ENCODE measurements around the gene ANKMY2. TPM values are rescaled to one million over a fixed set of nuclear protein-coding genes. Genes with fewer than 3 reads are reported as not detected.
"Not testable (repeated sequence)": the region's sequence is repeated elsewhere in the genome, so short reads cannot be mapped to it uniquely, and the experiment has no call there.

Gene ANKMY2
- total RNA-seq, 1 donor from 2014 or later = 28.0 TPM

DNA sequence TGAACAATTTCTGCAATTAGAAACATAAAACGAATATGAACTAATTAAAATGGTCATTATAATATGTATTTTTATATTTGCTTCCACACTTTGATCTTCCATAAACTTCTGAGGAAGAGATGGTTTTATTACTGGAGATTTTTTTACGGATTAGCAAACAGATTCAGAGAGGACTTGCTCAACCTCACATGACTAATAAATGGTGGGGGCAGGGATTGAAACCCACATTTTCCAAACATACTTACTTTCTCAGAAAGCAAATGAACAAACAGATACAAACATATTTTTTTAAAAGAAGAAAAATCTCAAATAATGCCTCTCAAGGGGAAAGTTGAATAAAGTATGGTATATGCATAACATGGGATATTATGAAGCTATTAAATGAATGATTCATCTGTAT, 18.3 kb downstream of the ANKMY2 start:
- no peak for DNase-seq (ENCODE audit: low spot score)

DNA sequence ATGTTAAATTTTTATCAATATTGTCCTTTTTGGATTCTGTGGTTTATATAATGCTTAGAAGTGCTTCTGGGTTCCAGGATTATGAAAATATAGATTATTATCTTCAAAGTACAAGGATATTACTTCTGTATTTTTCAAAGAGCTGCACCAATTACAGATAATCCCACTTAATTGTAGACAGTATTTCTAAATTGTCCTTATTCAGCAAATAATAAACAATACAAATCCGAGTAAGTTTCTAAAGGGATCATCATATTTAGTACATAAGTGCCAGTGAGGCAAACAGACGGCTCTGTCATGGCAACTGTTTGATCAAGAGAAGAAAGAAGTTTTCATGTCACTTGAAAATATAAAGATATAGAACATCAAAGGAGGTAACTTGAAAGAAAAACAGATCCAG, 19.2 kb downstream of the ANKMY2 start:
- no peak for DNase-seq (ENCODE audit: low spot score)

DNA sequence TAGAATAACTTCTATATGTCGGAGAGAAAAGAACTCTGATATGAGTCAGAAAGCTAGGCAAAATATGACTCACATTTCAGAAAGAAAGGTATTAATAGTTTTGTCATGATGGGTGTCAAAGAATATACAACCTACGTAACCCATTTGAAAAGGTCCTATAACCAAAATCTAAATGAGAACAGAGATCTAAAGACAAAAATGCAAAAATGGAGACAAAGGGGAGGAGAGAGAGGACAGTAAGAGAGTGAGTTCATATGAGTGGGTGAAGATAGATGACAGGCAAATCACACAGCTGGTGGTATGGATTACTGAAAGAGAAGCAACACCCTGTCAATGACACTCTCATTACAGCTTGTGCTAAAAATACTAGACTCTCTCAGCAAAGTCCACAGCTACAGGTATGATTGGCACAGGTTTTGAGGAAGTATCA, 25.6 kb downstream of the ANKMY2 start:
- DNase-seq (ENCODE audit: low spot score) = no peak

DNA sequence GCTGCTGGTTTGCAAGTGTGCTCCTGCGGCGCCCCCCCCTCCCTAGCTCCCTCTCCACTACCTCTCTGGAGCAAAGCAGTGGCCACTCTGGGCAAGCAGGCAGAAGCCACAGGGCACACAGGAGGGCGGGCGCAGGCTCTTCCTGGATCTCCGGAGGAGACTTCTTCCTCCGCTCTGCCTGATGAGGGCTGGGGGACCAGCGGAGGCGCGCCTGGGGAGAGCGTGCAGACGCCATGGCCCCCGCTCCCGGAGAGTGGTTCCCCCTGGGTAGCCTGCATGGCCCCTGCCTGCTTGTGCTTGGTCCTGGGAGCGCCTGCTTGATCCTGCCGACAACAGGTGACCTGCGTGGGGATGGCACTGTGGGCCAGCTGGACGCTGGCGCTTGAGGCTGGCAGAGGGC, 29.0 kb downstream of the ANKMY2 start:
- DNase-seq (ENCODE audit: low spot score) = no peak

DNA sequence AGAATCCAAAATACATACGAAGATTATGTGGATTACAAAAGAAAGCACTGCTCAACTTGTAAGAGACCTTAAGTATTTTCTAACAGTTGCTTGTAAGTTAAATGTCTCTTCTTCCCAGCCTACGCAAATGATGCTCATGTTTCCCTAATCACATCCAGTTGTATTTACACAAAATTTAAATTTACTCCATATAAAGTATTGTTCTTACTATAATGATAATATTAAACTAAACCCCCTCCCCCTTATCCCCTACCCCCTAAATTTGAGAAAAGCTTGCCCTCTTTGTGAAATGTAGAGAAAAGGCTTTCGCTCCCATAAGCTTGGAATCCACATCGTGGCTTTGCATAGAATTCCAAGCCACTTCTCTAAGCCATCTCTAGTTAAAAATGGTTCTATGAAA, 29.4 kb downstream of the ANKMY2 start:
- DNase-seq (ENCODE audit: low spot score) = no peak

DNA sequence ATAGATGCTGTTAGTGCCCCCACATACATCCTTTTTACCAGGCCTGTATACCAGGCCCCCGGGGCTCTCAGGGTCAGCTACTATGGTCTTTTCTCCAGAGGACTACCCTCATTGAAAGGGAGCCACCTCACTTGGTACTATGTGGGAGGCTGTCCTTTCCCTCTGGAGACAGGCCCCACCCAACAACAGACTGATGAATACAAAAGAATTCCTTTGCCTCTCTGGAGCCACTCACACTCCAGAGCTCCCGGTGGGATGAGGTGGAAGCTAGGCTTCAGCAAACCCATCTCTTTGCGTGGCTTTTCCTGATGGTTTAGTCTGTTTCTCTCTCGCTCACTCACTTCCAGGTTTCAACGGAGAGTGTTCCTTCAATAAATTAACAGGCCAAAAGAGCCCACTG, 30.3 kb downstream of the ANKMY2 start:
- DNase-seq (ENCODE audit: low spot score) = no peak

DNA sequence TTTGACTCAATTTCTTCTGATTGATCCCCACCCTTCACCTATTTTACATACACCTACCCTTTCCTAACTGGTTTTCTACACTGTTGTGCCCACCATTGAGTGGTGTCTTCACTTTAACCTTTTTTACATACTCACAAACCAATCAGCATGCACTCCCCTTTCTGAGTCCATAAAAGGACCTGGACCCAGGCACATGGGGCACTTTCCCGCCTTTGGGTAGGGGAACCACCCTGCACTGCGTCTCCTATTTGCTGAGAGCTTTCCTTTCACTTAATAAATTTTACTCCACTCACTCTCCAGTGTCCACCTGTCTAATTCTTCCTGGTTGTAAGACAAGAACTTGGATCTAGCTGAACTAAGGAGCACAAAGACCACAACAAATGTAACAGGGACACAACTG, 33.8 kb downstream of the ANKMY2 start:
- no peak for DNase-seq (ENCODE audit: low spot score)

DNA sequence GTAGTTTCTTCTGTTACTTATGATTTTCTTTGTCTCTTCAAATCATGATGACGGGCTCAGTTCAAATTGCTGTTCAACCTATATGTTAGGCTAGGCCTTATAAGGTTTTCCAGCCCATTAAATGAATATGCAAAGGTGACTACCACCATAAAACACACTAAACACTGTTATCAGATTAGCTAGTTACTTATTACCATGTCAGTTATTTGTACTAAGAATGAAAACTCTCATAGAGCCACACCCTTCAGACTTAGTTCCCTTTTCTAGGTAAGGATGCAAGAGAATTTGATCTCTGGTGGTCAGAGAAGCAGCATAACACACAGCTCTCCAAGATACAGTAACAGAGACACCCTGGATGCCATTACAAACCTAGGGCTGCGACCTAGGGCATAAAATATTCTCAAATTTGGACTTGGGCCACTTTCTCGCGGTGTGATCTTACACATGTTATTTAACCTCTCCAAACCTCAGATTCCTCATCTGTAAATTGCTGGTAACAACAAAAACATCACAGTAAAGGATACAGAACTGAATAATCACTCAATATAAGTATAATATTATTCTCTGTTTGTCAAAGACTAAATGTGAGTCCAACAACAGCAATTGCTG, 35.6 kb downstream of the ANKMY2 start:
- DNase-seq (ENCODE audit: low spot score) = no peak

DNA sequence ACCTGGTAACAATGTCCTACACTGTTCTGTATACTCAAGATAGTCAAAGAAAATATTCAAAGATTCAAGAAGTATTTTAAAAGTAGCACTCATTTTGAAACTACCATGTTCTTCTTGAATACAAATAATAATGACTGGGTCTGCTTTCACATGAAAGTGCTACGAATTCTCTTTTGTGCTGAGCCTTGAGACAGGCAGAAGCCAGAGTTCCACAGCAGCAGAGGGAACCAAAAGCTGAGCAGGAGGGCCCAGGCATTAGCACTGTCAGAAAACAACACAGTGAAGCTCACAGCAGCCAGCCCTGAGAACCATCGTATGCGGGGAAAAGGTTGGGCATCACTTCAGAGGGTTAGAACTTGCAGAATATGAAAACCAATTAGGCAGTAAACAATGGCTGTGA, 38.9 kb downstream of the ANKMY2 start:
- no peak for DNase-seq (ENCODE audit: low spot score)

DNA sequence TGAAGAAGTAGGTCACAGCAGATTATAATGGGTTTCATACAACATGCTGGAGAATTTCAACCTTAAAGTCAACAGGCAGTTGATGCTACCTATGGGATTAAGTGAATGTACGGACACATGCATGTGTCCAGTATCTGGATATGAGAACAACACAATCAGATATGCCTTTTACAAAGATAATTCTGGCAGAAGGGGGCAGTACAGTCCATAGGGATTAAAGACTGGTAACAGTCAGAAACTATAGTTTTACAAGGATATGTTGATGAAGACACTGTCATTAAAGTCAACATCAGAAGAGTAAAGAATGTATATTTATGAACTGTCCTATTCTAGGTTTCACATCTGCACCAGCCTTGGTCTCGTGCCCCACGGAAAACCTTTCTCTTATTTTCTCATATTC, 41.5 kb downstream of the ANKMY2 start:
- no peak for DNase-seq (ENCODE audit: low spot score)

DNA sequence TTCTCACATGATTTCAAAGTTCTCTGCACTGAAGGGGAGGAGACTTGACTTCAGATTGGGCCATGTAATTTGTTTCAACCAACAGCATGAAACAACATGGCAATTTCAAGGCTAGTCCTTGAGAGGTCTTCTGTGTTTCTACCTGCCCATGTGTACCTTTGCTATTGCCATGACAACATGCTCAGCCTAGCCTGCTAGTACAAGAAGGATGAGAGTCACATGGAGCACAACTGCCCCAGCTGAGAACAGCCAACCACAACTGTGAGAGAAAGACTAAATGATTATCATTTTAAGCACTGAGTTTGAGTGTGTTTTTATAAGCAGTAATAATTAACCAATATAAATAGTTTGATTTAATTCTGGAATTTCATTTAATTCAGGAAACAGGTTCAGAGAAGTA, 41.9 kb downstream of the ANKMY2 start:
- DNase-seq (ENCODE audit: low spot score) = no peak

DNA sequence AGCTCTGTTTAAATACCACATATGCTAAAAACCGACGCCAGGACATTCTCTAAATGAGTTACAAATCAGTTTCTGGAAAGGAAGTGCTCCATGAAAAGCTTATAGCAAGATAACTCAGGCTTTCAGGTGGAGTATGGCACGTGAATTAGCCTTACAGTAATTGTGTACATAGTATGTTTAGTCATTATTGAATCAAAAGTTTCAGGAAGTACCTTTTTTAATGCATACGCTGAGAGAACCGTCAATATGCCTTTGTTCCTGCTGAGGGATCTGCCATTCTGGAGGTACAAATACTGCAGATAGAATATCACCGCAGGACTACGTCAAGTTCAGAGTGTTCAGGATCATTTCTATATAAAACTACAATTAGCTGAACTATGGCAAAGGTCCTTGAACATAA, 45.7 kb downstream of the ANKMY2 start:
- DNase-seq (ENCODE audit: low spot score) = no peak

DNA sequence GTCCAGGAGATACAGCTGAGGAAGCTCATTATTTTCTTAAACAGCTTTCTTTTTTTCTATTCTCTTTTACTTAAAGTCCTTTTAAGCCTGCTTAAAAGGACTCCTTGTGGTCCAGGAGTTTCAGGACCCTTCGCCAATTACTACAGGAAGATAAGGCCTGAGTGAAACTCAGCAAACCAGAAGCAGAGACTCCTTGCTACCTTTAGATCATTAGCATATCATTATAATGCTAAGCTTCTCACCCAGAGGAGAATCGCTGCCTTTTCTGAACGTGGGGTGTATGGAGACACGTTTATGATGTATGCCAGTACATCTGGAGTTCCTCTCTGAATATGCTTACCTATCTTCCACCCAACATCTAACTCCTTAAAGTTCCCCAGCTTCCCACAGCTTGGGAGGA, 47.5 kb downstream of the ANKMY2 start:
- no peak for DNase-seq (ENCODE audit: low spot score)

DNA sequence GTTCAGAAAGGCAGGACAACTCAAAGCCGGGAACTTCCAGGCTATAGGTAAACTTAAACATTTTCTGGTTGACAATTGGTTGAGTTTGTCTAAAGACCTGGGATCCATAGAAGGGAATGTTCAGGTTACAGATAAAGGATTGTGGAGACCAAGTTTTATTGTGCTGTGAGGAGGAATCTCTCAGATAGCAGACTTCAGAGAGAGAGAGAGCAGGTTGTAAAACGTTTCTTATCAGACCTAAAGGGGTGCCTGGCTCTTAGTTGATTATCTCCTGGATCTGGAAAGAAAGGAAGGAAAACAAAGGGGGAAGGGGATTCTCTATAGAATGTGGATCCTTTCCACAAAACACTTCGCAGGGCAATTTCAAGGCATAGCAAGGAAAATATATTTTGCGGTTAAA, 50.0 kb downstream of the ANKMY2 start:
- not testable (repeated sequence) for DNase-seq (ENCODE audit: low spot score)

DNA sequence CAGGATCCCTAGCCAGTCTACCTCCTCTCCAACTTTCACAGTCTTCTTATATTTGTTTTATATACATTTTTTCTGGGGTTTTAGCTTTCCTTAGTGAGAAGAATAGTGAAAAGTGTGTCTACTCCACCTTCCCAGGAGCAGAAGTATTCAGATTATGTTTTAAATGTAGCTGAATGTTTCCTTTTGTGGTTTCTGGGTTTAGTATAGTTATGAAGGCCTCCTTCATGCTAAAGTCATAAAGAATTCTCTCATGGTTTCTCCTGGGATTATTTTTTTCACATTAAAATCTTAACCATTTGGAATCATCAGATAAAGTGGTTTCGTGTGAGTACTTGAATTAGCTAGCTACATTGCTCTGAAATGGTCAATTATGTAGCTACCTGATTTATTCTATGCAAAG, 50.9 kb downstream of the ANKMY2 start:
- no peak for DNase-seq (ENCODE audit: low spot score)

DNA sequence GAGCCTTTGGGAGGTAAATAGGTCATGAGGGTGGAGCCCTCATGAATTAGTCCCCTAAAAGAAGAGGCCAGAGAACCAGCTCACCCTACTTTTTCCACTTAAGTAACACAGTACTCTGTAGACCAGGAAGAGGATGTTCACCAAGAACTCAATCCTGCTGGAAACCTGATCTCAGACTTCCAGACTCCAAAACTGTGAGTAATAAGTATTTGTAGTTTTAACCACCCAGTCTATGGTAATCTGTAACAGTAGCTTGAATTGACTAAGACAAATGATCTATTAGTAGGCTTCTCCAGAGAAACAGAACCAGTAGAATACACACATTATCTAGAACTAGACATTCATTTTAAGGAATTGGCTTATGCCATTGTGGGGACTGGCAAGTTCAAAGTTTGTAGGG, 51.5 kb downstream of the ANKMY2 start:
- no peak for DNase-seq (ENCODE audit: low spot score)

DNA sequence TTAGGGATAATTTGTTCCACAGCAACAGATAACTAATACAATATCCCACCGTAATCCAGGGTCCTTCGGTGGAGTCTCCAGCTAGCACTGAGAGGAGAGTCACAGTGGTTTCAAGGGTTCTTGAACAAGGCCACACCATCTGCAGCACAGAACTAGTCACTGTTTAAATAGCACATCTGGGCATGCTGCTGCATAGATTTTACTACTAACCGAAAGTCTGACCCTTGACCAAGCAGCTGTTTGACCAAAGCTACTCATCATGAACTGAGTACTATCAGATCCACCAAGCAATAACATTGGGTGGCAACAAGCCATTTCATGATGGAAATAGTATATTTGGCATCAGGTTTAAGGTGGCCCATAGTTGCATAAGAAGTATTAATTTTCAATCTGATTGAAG, 53.2 kb downstream of the ANKMY2 start:
- no peak for DNase-seq (ENCODE audit: low spot score)

DNA sequence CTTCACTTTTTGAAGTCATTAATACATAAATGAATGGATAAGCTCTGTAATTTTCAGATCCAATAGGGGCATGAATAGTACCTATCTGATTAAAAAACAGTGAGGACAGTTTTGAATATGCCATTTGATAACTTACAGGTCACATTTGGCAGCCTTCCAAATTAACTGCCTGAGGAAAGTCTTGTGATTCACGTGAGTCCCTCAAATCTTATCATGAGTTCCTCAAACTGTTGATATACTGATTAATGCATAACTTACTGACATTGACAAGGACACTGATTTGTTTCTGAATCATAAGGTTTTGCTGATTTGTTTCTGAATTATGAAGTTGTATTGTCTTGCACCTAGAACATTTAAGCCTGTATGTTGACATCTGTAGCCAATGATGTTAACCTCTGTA, 55.1 kb downstream of the ANKMY2 start:
- DNase-seq (ENCODE audit: low spot score) = peak; percentile 49

DNA sequence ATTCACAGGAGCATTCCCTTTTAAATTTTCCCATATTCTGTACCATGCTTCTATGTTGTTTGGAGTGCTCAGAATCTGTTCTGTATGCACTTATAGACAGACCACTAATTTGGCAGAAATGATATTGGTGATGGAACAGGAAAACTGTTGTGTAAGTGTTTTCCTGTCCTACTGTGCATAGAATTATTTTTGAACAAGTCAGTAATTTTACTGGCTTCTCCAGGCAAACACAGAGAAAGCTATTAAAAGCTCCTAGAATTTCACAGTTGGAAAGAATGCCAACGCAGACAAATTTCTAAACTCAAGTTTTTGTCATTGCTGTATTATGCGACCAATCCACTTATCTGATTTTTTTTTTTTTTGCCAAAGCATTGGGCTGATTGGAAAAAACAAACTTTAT, 55.7 kb downstream of the ANKMY2 start:
- no peak for DNase-seq (ENCODE audit: low spot score)

DNA sequence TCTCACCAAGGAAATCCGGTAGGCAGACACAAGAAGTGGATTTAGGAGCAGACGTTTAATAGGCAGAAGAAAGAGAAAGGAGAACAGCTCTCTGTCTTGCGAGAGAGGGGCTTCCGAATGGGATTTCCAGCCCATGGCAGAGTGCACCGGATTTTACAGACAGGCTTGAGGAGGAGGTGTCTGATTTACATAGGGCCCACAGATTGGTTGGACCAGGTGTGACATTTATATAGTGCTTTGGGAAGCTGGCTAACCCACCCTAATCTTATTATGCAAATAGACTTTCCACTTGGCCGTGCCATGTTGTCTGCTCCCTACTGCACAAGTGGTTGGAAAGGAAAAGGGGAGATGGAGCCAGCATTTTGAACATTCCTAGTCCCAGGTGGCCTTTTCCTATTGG, 57.8 kb downstream of the ANKMY2 start:
- DNase-seq (ENCODE audit: low spot score) = no peak

DNA sequence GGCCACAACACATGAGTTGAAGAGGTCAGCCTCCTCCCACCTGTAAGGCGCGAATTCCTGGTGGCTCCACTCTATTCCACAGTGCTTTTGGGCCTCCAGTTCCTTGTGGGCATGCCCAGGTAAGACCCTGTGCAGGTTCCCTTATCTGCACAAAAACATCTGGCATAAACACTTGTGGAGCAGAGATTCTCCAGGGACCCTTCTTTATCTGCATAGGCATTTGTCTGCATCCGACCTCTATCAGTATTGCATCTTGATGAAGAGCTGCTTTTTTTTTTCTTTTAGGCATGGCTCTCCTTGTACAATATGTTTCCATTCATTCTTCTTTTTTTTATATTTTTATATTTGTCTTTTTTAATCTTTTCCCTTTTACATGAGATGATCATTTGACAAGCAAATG, 58.4 kb downstream of the ANKMY2 start:
- no peak for DNase-seq (ENCODE audit: low spot score)

DNA sequence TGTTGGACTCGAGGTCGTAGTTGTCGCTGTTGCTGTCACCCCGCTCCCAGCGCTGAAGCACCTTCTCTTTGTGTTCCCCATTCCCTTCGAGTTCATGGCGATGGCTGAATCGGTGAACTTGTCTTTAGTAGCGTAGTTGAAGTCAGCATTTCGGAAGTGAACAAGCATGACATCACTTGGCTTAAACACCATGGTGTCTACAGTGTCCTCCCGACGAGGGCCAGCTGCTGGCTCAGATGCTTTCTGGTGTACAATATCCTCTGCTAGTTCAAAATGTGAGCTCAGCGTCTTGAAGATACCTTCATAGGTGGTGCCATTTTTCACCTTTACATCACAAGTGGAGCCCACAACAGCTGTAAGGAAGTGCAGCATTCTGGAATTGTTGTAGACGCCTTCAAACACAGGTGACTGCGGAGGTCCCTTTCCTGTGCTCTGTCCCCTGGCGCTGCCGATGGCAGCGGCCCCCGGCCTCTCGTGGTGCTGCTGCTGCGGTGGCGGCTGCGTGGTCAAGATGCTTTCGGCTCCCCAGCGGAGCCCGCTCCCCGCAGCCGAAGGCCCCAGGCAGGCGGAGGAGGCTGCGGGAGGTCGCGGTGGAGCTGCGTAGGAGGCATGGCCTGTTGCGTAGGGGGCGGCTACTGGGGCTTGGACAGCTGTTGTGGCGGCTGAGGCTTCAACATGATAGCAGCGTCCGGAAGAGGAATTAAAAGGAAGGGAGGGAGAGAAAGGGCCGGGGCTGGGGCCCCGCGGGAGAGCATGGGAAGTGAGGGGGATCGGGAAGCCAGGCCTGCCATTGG, 59.3 kb downstream of the ANKMY2 start:
- no peak for DNase-seq (ENCODE audit: low spot score)

DNA sequence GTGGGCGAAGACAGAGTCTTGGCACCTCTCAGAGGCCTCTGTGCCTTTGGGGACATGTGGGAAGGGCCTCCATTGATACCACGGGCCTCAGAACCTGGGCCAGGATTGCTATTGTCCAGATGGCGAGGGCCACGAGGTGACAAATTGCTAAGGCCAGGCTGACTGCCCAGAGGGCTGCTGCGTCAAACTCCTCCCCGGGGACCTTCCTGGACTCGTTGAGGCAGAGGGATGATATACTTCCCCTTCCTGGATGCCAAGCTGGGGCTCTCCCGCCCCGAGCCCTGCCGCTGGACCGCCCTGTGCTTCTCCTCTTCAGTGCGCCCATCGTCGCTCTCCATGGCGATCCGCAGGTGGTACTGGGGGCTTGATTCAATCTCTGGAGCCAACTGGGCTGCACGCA, 60.0 kb downstream of the ANKMY2 start:
- no peak for DNase-seq (ENCODE audit: low spot score)

DNA sequence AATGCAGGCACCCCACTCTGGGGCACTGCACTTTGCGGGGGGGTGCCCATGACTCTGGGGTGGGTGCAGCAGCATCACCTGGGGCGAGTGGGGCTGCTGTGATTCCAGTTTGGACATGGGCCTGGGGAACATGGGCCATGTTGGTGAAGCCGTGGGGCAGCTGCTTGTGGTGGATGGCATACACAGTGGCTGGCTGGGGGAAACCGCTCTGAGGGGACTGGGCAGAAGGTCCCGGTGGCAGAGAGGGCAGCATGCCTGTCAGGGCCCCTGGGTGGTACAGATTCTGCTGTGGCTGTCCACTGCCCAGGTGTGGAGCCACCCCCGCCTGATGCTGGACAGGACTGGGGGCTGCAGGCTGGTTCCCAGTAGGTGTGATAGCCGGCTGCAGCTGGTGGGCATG, 61.7 kb downstream of the ANKMY2 start:
- DNase-seq (ENCODE audit: low spot score) = no peak

Measured in mucosa of gallbladder (tissue), 1 donor.